Upper lobe of left lung (tissue), 4 donors: ENCODE data around the gene PWWP2B.

ENCODE experiments used
- POLR2A ChIP-seq, 4 donors: fragments of 450-650 bp; IDR thresholded peaks; one replicate each; pipeline ENCODE4 v1.5.1; 2016 to 2017; ENCODE audit warnings: antibody characterized with exemption in 4 of 4, mild to moderate bottlenecking in 2 of 4
- POLR2AphosphoS5 ChIP-seq, 2 donors: sonication (generic); formaldehyde crosslinking; IDR thresholded peaks; one replicate each; pipeline ENCODE4 v1.5.1; 2017; ENCODE audit warnings: antibody characterized with exemption in 2 of 2
- TF ChIP-seq, protein P1 (sequence below), 6 experiments: fragments of 450-650 bp in 4 of 6; fragments of 200-600 bp in 2 of 6; sonication (generic) in 2 of 6; IDR thresholded peaks; one replicate each; pipeline ENCODE4 v1.5.1; 2016 to 2019; ENCODE audit warnings: antibody characterized with exemption in 6 of 6

DNA sequence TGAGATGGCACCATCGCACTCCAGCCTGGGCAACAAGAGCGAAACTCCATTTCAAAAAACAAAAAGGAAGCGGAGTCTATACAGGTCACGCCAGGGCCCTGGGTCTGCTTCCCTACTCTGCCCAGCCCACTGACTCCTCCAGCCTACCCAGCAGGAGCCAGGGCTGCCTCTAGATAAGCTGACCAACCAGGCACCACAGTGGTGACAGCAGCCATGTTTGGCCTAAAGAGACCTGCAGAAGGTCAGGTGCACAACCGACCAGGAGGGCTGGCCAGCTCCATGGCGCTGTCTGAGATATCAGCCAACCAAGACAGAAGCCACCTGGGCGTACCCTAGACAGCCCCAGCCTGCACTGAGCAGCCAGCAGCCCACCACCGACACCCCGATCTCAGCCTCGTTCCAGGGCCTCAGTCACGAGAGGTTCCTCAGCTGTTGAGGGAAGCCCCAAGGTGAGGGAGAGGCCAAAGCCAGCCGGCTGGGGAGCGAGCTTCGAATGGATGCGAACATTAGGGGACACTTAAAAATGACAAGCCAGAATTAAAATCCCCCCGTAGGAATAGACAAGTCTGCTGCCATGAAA, 24.4 kb upstream of the PWWP2B start:
- TF ChIP-seq, protein P1, sequence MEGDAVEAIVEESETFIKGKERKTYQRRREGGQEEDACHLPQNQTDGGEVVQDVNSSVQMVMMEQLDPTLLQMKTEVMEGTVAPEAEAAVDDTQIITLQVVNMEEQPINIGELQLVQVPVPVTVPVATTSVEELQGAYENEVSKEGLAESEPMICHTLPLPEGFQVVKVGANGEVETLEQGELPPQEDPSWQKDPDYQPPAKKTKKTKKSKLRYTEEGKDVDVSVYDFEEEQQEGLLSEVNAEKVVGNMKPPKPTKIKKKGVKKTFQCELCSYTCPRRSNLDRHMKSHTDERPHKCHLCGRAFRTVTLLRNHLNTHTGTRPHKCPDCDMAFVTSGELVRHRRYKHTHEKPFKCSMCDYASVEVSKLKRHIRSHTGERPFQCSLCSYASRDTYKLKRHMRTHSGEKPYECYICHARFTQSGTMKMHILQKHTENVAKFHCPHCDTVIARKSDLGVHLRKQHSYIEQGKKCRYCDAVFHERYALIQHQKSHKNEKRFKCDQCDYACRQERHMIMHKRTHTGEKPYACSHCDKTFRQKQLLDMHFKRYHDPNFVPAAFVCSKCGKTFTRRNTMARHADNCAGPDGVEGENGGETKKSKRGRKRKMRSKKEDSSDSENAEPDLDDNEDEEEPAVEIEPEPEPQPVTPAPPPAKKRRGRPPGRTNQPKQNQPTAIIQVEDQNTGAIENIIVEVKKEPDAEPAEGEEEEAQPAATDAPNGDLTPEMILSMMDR (IDR thresholded peaks at IDR 0.05), result no peak
- no peak for TF ChIP-seq POLR2A (IDR thresholded peaks at IDR 0.05)
- TF ChIP-seq POLR2AphosphoS5 (IDR thresholded peaks at IDR 0.05), result no peak
